Breast epithelium (tissue), 4 donors: ENCODE results near the gene CPXM2. TPM values are rescaled to one million over a fixed set of nuclear protein-coding genes. Genes with fewer than 3 reads are reported as not detected.

Experiments used
- DNase-seq, 2 donors: peaks; one replicate each; pipeline ENCODE4 v3.0.0-alpha.2; 2019; ENCODE audit warnings: low spot score in 2 of 2
- H3K27ac ChIP-seq, 2 donors: fragments of 200-600 bp; sonication (generic) in 1 of 2; one replicate each; pipeline ENCODE4 v1.5.1; 2016 to 2019; ENCODE audit warnings: mild to moderate bottlenecking in 1 of 2
- H3K27me3 ChIP-seq, 2 donors: fragments of 200-600 bp; sonication (generic) in 1 of 2; one replicate each; pipeline versions ENCODE4 v1.5.1 to v1.6.0; 2017 to 2019; ENCODE audit warnings: control low read depth in 1 of 2, mild to moderate bottlenecking in 1 of 2
- H3K36me3 ChIP-seq: fragments of 200-600 bp; one replicate; pipeline ENCODE4 v1.5.1; 2019
- H3K4me1 ChIP-seq, 2 donors: fragments of 200-600 bp; sonication (generic); one replicate each; pipeline ENCODE4 v1.5.1; 2016 to 2019; ENCODE audit warnings: control low read depth in 1 of 2
- H3K4me3 ChIP-seq, 3 donors: fragments of 200-600 bp; sonication (generic); 1 replicate in 2 of 3; 2 replicates in 1 of 3; pipeline ENCODE4 v1.5.1; 2016 to 2019; ENCODE audit warnings: mild to moderate bottlenecking in 3 of 3, moderate library complexity in 2 of 3
- H3K9me3 ChIP-seq, 2 donors: fragments of 200-600 bp; sonication (generic) in 1 of 2; one replicate each; pipeline ENCODE4 v1.5.1; 2016 to 2019; ENCODE audit warnings: control low read depth in 1 of 2
- CTCF ChIP-seq, 3 donors: fragments of 450-650 bp; IDR thresholded peaks; one replicate each; pipeline ENCODE4 v1.5.1; 2016 to 2017; ENCODE audit warnings: antibody characterized with exemption in 3 of 3, mild to moderate bottlenecking in 3 of 3, moderate library complexity in 3 of 3
- POLR2A ChIP-seq: fragments of 450-650 bp; IDR thresholded peaks from one replicate; pipeline ENCODE4 v1.6.1; 2016; ENCODE audit warnings: antibody characterized with exemption, mild to moderate bottlenecking, moderate library complexity
- POLR2AphosphoS5 ChIP-seq, 3 donors: sonication (generic); formaldehyde crosslinking; IDR thresholded peaks; one replicate each; pipeline ENCODE4 v1.6.1; 2017; ENCODE audit warnings: antibody characterized with exemption in 3 of 3
- intact Hi-C: fragments of 100-400 bp; cut with DNase I; formaldehyde crosslinking; loops from one replicate; pipeline ENCODE4 v1.15.1; 2023; ENCODE audit warnings: low total_unique reads
- total RNA-seq, 3 donors: library from RNA; depleted of rRNA; stranded (reverse); fragments of >200 nt; gene quantifications; one replicate each; pipeline ENCODE4 v1.1.0, GENCODE V29; 2016

Gene CPXM2
- total RNA-seq, 3 donors from 2014 or later: 5.3 to 16.7 (median 7.2) TPM

- Histone ChIP-seq H3K27ac (no peak overlapping the region), H3K27me3 (no peaks in the 10 kb centered on the region), H3K4me1 (no peaks in the 10 kb centered on the region), H3K4me3 (no peak overlapping the region), H3K9me3 (no peaks in the 10 kb centered on the region), H3K36me3 (no peaks in the 10 kb centered on the region)
- DNase-seq: no peak
- intact Hi-C loops: no loop called here
- TF ChIP-seq POLR2A (no peak), CTCF (IDR thresholded peaks at IDR 0.05) (no peak), POLR2AphosphoS5 (IDR thresholded peaks at IDR 0.05) (no peak)
Observed at GRCh38 chr10:123759041-123759440, 132.6 kb downstream of the CPXM2 start.

- Histone ChIP-seq H3K36me3 (no peaks in the 10 kb centered on the region), H3K27me3 (no peaks in the 10 kb centered on the region), H3K4me3 (no peak overlapping the region), H3K9me3 (no peaks in the 10 kb centered on the region), H3K27ac (no peak overlapping the region), H3K4me1 (no peaks in the 10 kb centered on the region)
- intact Hi-C loops: no loop called here
- TF ChIP-seq POLR2AphosphoS5 (IDR thresholded peaks at IDR 0.05) (no peak), POLR2A (no peak), CTCF (IDR thresholded peaks at IDR 0.05) (no peak)
- no peak for DNase-seq
Observed at GRCh38 chr10:123757853-123758252, 133.8 kb downstream of the CPXM2 start.

GRCh38 chr10:123755061-123755460 lies 136.5 kb downstream of the CPXM2 start:
- Histone ChIP-seq H3K4me3 (no peak overlapping the region), H3K27me3 (no peaks in the 10 kb centered on the region), H3K27ac (no peak overlapping the region), H3K4me1 (no peaks in the 10 kb centered on the region), H3K9me3 (no peaks in the 10 kb centered on the region), H3K36me3 (no peaks in the 10 kb centered on the region)
- DNase-seq: no peak
- intact Hi-C loops: no loop called here
- TF ChIP-seq CTCF (IDR thresholded peaks at IDR 0.05) (no peak), POLR2A (no peak), POLR2AphosphoS5 (IDR thresholded peaks at IDR 0.05) (no peak)

GRCh38 chr10:123754123-123754522 lies 137.5 kb downstream of the CPXM2 start:
- Histone ChIP-seq H3K9me3 (no peaks in the 10 kb centered on the region), H3K36me3 (no peaks in the 10 kb centered on the region), H3K4me1 (no peaks in the 10 kb centered on the region), H3K27ac (no peak overlapping the region), H3K4me3 (no peak overlapping the region), H3K27me3 (no peaks in the 10 kb centered on the region)
- DNase-seq: no peak
- TF ChIP-seq CTCF (IDR thresholded peaks at IDR 0.05): no peak
- TF ChIP-seq POLR2A: no peak
- no peak for TF ChIP-seq POLR2AphosphoS5 (IDR thresholded peaks at IDR 0.05)
- intact Hi-C loops: no loop called here

- H3K36me3 ChIP-seq: no peaks in the 10 kb centered on the region
- intact Hi-C loops: no loop called here
- no peaks in the 10 kb centered on the region for H3K9me3 ChIP-seq
- DNase-seq: no peak
- H3K4me1 ChIP-seq: no peaks in the 10 kb centered on the region
- no peak for TF ChIP-seq POLR2AphosphoS5 (IDR thresholded peaks at IDR 0.05)
- TF ChIP-seq POLR2A: no peak
- TF ChIP-seq CTCF (IDR thresholded peaks at IDR 0.05): no peak
- no peak overlapping the region for H3K4me3 ChIP-seq
- H3K27ac ChIP-seq: no peak overlapping the region
- no peaks in the 10 kb centered on the region for H3K27me3 ChIP-seq
Observed at GRCh38 chr10:123751342-123752134, 140.1 kb downstream of the CPXM2 start.
